ENCODE results near the gene ZNF324. TPM values are rescaled to one million over a fixed set of nuclear protein-coding genes. Genes with fewer than 3 reads are reported as not detected.

Gene ZNF324
- total RNA-seq, 2 experiments from 2014 or later: 11.9 to 23.3 TPM

GRCh38 chr19:58477130-58477529 is 10.2 kb downstream of the ZNF324 start:
- CTCF ChIA-PET (ENCODE audit: unreplicated experiment): no interaction called here
- Histone ChIP-seq H3K36me3 (ENCODE audit: insufficient read depth, low read length) (peaks cover 16% of the 10 kb centered on the region), H3K27ac (ENCODE audit: low read depth, low read length, poor library complexity, severe bottlenecking) (peak overlapping the region; percentile 77), H3K79me2 (ENCODE audit: insufficient read depth, low read depth, low read length) (no peaks in the 10 kb centered on the region), H3K4me2 (ENCODE audit: low read length) (peak overlapping the region; percentile 92), H3K4me3 (ENCODE audit: low read depth, low read length, poor library complexity, severe bottlenecking) (peak overlapping the region; percentile 75), H3K4me1 (ENCODE audit: insufficient read depth, low read length, poor library complexity, severe bottlenecking) (peaks cover 20% of the 10 kb centered on the region), H4K20me1 (ENCODE audit: insufficient read depth, low read length) (no peaks in the 10 kb centered on the region), H2AFZ (ENCODE audit: low read length) (no peak overlapping the region), H3K9me3 (ENCODE audit: low read length) (no peaks in the 10 kb centered on the region), H3K9me2 (ENCODE audit: insufficient read depth, low read length) (no peaks in the 10 kb centered on the region)
- TF ChIP-seq CTCF (conservative IDR thresholded peaks at IDR 0.05; ENCODE audit: low read length): no peak
- no peak for TF ChIP-seq EZH2phosphoT487 (IDR thresholded peaks at IDR 0.05; ENCODE audit: borderline replicate concordance, low read depth, low read length)
- no peak for DNase-seq (ENCODE audit: low spot score)
- POLR2A ChIA-PET: no interaction called here
- intact Hi-C loops (cut with micrococcal nuclease; ENCODE audit: unreplicated experiment): loop anchor here (5.0 kb wide), 1 partner anchor 130 kb away; no protein-coding TSS in a partner anchor
- no TSS peak for BruUV-seq (replicated peaks)

GRCh38 chr19:58477871-58478270 is 11.0 kb downstream of the ZNF324 start:
- CTCF ChIA-PET (ENCODE audit: unreplicated experiment): no interaction called here
- no peak for DNase-seq (ENCODE audit: low spot score)
- H3K27ac ChIP-seq (ENCODE audit: low read depth, low read length, poor library complexity, severe bottlenecking): no peak overlapping the region
- peaks cover 20% of the 10 kb centered on the region for H3K4me1 ChIP-seq (ENCODE audit: insufficient read depth, low read length, poor library complexity, severe bottlenecking)
- TF ChIP-seq EZH2phosphoT487 (IDR thresholded peaks at IDR 0.05; ENCODE audit: borderline replicate concordance, low read depth, low read length): no peak
- no peak for TF ChIP-seq CTCF (conservative IDR thresholded peaks at IDR 0.05; ENCODE audit: low read length)
- no peaks in the 10 kb centered on the region for H3K9me3 ChIP-seq (ENCODE audit: low read length)
- H3K36me3 ChIP-seq (ENCODE audit: insufficient read depth, low read length): peaks cover 8% of the 10 kb centered on the region; the same call in 1 of the 2 replicates
- H2AFZ ChIP-seq (ENCODE audit: low read length): no peak overlapping the region
- no peak overlapping the region for H3K4me3 ChIP-seq (ENCODE audit: low read depth, low read length, poor library complexity, severe bottlenecking)
- no peaks in the 10 kb centered on the region for H3K9me2 ChIP-seq (ENCODE audit: insufficient read depth, low read length)
- POLR2A ChIA-PET: no interaction called here
- intact Hi-C loops (cut with micrococcal nuclease; ENCODE audit: unreplicated experiment): loop anchor here (5.0 kb wide), 1 partner anchor 131 kb away; no protein-coding TSS in a partner anchor
- no peaks in the 10 kb centered on the region for H3K79me2 ChIP-seq (ENCODE audit: insufficient read depth, low read depth, low read length)
- H4K20me1 ChIP-seq (ENCODE audit: insufficient read depth, low read length): no peaks in the 10 kb centered on the region
- no TSS peak for BruUV-seq (replicated peaks)
- H3K4me2 ChIP-seq (ENCODE audit: low read length): no peak overlapping the region

- H3K27ac ChIP-seq (ENCODE audit: low read depth, low read length, poor library complexity, severe bottlenecking): no peak overlapping the region
- intact Hi-C loops (cut with micrococcal nuclease; ENCODE audit: unreplicated experiment): loop anchor here (5.0 kb wide), 1 partner anchor 132 kb away; no protein-coding TSS in a partner anchor
- no peaks in the 10 kb centered on the region for H3K79me2 ChIP-seq (ENCODE audit: insufficient read depth, low read depth, low read length)
- no peaks in the 10 kb centered on the region for H3K36me3 ChIP-seq (ENCODE audit: insufficient read depth, low read length)
- no TSS peak for BruUV-seq (replicated peaks)
- no peak overlapping the region for H3K4me2 ChIP-seq (ENCODE audit: low read length)
- H3K4me1 ChIP-seq (ENCODE audit: insufficient read depth, low read length, poor library complexity, severe bottlenecking): peaks cover 20% of the 10 kb centered on the region
- no peaks in the 10 kb centered on the region for H4K20me1 ChIP-seq (ENCODE audit: insufficient read depth, low read length)
- TF ChIP-seq CTCF (conservative IDR thresholded peaks at IDR 0.05; ENCODE audit: low read length) (no peak), EZH2phosphoT487 (IDR thresholded peaks at IDR 0.05; ENCODE audit: borderline replicate concordance, low read depth, low read length) (no peak)
- ChIA-PET CTCF (ENCODE audit: unreplicated experiment) (no interaction called here), POLR2A (no interaction called here)
- no peak overlapping the region for H3K4me3 ChIP-seq (ENCODE audit: low read depth, low read length, poor library complexity, severe bottlenecking)
- no peaks in the 10 kb centered on the region for H3K9me2 ChIP-seq (ENCODE audit: insufficient read depth, low read length)
- no peaks in the 10 kb centered on the region for H3K9me3 ChIP-seq (ENCODE audit: low read length)
- DNase-seq (ENCODE audit: low spot score): no peak
- no peak overlapping the region for H2AFZ ChIP-seq (ENCODE audit: low read length)
These were observed 12.4 kb downstream of the ZNF324 start for GRCh38 chr19:58479303-58479702.
